Uterus (tissue), 4 donors: Measurements from ENCODE around the gene SCP2. TPM values are rescaled to one million over a fixed set of nuclear protein-coding genes. Genes with fewer than 3 reads are reported as not detected.

Source experiments
- DNase-seq, 2 donors: peaks; one replicate each; pipeline ENCODE4 v3.0.0-alpha.2; 2019 to 2020
- H3K27ac ChIP-seq, 2 donors: fragments of 200-600 bp; sonication (generic); 1 replicate in 1 of 2; 2 replicates in 1 of 2; pipeline ENCODE4 v1.5.1; 2016 to 2018
- H3K27me3 ChIP-seq, 2 donors: fragments of 200-600 bp; sonication (generic); one replicate each; pipeline ENCODE4 v1.5.1; 2018 to 2019; ENCODE audit warnings: control low read depth in 1 of 2
- H3K36me3 ChIP-seq, 2 donors: fragments of 200-600 bp; sonication (generic); one replicate each; pipeline ENCODE4 v1.5.1; 2019; ENCODE audit warnings: control low read depth in 1 of 2
- H3K4me1 ChIP-seq, 2 donors: fragments of 200-600 bp; sonication (generic); one replicate each; pipeline ENCODE4 v1.5.1; 2018 to 2019; ENCODE audit warnings: control low read depth in 1 of 2
- H3K4me3 ChIP-seq, 2 donors: fragments of 200-600 bp; sonication (generic); 1 replicate in 1 of 2; 2 replicates in 1 of 2; pipeline ENCODE4 v1.5.1; 2018 to 2019; ENCODE audit warnings: mild to moderate bottlenecking in 1 of 2
- H3K9me3 ChIP-seq, 2 donors: fragments of 200-600 bp; sonication (generic); one replicate each; pipeline ENCODE4 v1.5.1; 2019; ENCODE audit warnings: control low read depth in 1 of 2
- POLR2A ChIP-seq, 2 donors: fragments of 450-650 bp; IDR thresholded peaks; one replicate each; pipeline ENCODE4 v1.6.1; 2016; ENCODE audit warnings: antibody characterized with exemption in 2 of 2, mild to moderate bottlenecking in 1 of 2, moderate library complexity in 1 of 2
- intact Hi-C: fragments of 100-400 bp; cut with DNase I; formaldehyde crosslinking; loops from one replicate; pipeline ENCODE4 v1.15.1; 2023; ENCODE audit warnings: low total_unique reads
- total RNA-seq, 4 donors: library from RNA; depleted of rRNA in 3 of 4; stranded (reverse); fragments of >200 nt in 3 of 4; gene quantifications; one replicate each; pipeline versions ENCODE4 v1.1.0 to v1.2.4, GENCODE V29; 2014 to 2023
- TF ChIP-seq, protein P1 (sequence below), 4 experiments: fragments of 200-600 bp in 2 of 4; fragments of 450-650 bp in 2 of 4; sonication (generic) in 2 of 4; IDR thresholded peaks; one replicate each; pipeline ENCODE4 v1.5.1; 2016 to 2019; ENCODE audit warnings: antibody characterized with exemption in 4 of 4, mild to moderate bottlenecking in 2 of 4, moderate library complexity in 1 of 4
- donor health status: DM: yes; HTN: yes; CAD: no.

The SCP2 gene
- total RNA-seq, 4 donors from 2014 or later = 29.2 to 151 (median 84.6) TPM

- TF ChIP-seq, protein P1, sequence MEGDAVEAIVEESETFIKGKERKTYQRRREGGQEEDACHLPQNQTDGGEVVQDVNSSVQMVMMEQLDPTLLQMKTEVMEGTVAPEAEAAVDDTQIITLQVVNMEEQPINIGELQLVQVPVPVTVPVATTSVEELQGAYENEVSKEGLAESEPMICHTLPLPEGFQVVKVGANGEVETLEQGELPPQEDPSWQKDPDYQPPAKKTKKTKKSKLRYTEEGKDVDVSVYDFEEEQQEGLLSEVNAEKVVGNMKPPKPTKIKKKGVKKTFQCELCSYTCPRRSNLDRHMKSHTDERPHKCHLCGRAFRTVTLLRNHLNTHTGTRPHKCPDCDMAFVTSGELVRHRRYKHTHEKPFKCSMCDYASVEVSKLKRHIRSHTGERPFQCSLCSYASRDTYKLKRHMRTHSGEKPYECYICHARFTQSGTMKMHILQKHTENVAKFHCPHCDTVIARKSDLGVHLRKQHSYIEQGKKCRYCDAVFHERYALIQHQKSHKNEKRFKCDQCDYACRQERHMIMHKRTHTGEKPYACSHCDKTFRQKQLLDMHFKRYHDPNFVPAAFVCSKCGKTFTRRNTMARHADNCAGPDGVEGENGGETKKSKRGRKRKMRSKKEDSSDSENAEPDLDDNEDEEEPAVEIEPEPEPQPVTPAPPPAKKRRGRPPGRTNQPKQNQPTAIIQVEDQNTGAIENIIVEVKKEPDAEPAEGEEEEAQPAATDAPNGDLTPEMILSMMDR (IDR thresholded peaks at IDR 0.05) = no peak
- TF ChIP-seq POLR2A (IDR thresholded peaks at IDR 0.05) = no peak
- Histone ChIP-seq H3K36me3 (no peaks in the 10 kb centered on the region), H3K4me3 (no peak overlapping the region), H3K27ac (no peak overlapping the region), H3K27me3 (no peaks in the 10 kb centered on the region), H3K9me3 (no peaks in the 10 kb centered on the region), H3K4me1 (no peaks in the 10 kb centered on the region)
- no peak for DNase-seq
- intact Hi-C loops = no loop called here
Observed at GRCh38 chr1:52899445-52899894, 27.6 kb upstream of the SCP2 start.

DNA sequence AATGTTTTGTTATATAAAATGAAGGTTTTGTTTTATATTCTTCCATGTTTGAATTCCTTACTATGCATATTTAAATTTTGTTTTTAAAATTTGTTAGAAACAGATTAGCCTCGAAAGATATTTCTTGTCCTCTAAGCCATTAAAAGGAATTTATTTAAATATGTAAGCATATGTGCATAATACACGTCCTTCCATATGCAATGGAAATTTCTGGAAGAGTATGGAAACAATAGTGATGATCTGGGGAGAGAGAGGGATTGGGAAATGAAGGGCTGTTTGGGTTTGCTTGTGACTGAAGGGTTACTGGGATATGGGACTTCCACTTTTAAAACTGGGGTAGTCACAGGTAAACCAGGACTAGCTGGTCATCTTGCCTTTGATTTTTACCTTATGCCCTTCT is 26.7 kb upstream of the SCP2 start:
- no peaks in the 10 kb centered on the region for H3K36me3 ChIP-seq
- no peak overlapping the region for H3K4me3 ChIP-seq
- H3K27me3 ChIP-seq = no peaks in the 10 kb centered on the region
- H3K27ac ChIP-seq = no peak overlapping the region
- H3K4me1 ChIP-seq = no peaks in the 10 kb centered on the region
- no peaks in the 10 kb centered on the region for H3K9me3 ChIP-seq
- intact Hi-C loops = no loop called here
- no peak for DNase-seq
- TF ChIP-seq, protein P1 (IDR thresholded peaks at IDR 0.05) = no peak
- no peak for TF ChIP-seq POLR2A (IDR thresholded peaks at IDR 0.05)

- no peak for DNase-seq
- no peak overlapping the region for H3K4me3 ChIP-seq
- no peaks in the 10 kb centered on the region for H3K36me3 ChIP-seq
- H3K27ac ChIP-seq = no peak overlapping the region
- no peaks in the 10 kb centered on the region for H3K27me3 ChIP-seq
- no peaks in the 10 kb centered on the region for H3K9me3 ChIP-seq
- intact Hi-C loops = no loop called here
- TF ChIP-seq, protein P1 (IDR thresholded peaks at IDR 0.05) = peak in 1 of 4 experiments; percentile 19
- TF ChIP-seq POLR2A (IDR thresholded peaks at IDR 0.05) = no peak
- H3K4me1 ChIP-seq = no peaks in the 10 kb centered on the region
Observed at GRCh38 chr1:52901384-52901783, 25.7 kb upstream of the SCP2 start.

- DNase-seq = no peak
- H3K27ac ChIP-seq = no peak overlapping the region
- TF ChIP-seq, protein P1 (IDR thresholded peaks at IDR 0.05) = no peak
- TF ChIP-seq POLR2A (IDR thresholded peaks at IDR 0.05) = no peak
Observed at GRCh38 chr1:52904208-52904926, 22.7 kb upstream of the SCP2 start.

GRCh38 chr1:52904927-52905698 is 22.0 kb upstream of the SCP2 start:
- H3K36me3 ChIP-seq = no peaks in the 10 kb centered on the region
- TF ChIP-seq, protein P1 (IDR thresholded peaks at IDR 0.05) = peak in 2 of 4 experiments; percentile 23 to 26
- TF ChIP-seq POLR2A (IDR thresholded peaks at IDR 0.05) = no peak
- no peaks in the 10 kb centered on the region for H3K4me1 ChIP-seq
- H3K4me3 ChIP-seq = no peak overlapping the region
- no peaks in the 10 kb centered on the region for H3K27me3 ChIP-seq
- H3K27ac ChIP-seq = no peak overlapping the region
- DNase-seq = no peak
- intact Hi-C loops = no loop called here
- no peaks in the 10 kb centered on the region for H3K9me3 ChIP-seq

More at GRCh38 chr1:52904208-52904926, 22.7 kb upstream of the SCP2 start:
- Histone ChIP-seq H3K36me3 (no peaks in the 10 kb centered on the region), H3K27me3 (no peaks in the 10 kb centered on the region), H3K4me3 (no peak overlapping the region), H3K9me3 (no peaks in the 10 kb centered on the region), H3K4me1 (no peaks in the 10 kb centered on the region)
- intact Hi-C loops = no loop called here
